Keratinocyte (primary cell): ENCODE results near the gene NFAT5. TPM values are rescaled to one million over a fixed set of nuclear protein-coding genes. Genes with fewer than 3 reads are reported as not detected.

Experiments
- DNase-seq: peaks from one replicate; pipeline ENCODE4 v3.0.0-alpha.2; 2011; ENCODE audit warnings: low read depth, missing footprints, low spot score
- FAIRE-seq: peaks from 2 replicates; lab custom pipeline; 2011; peaks lifted over from hg19 to GRCh38; lab: Jason Lieb, UNC
- H2AFZ ChIP-seq: 2 replicates; pipeline ENCODE4 v1.6.0; 2012; ENCODE audit warnings: low read length, control low read depth, inconsistent platforms; ENCODE audit not compliant: control insufficient read depth
- H3K27ac ChIP-seq: 2 replicates; pipeline ENCODE4 v1.5.1; 2011; ENCODE audit warnings: low read length; ENCODE audit not compliant: control insufficient read depth, insufficient read depth
- H3K27me3 ChIP-seq: 3 replicates; pipeline ENCODE4 v1.6.0; 2011; ENCODE audit warnings: low read length; ENCODE audit not compliant: control insufficient read depth, insufficient read depth; ENCODE audit errors: extremely low read depth
- H3K36me3 ChIP-seq, 2 experiments: 2 replicates in 1 of 2; 3 replicates in 1 of 2; pipeline ENCODE4 v1.5.1; 2011; ENCODE audit warnings: low read length in 2 of 2, mild to moderate bottlenecking in 1 of 2; ENCODE audit not compliant: control insufficient read depth in 2 of 2, insufficient read depth in 2 of 2; ENCODE audit errors: extremely low read depth in 1 of 2
- H3K4me1 ChIP-seq: 3 replicates; pipeline ENCODE4 v1.5.1; 2011; ENCODE audit warnings: low read length; ENCODE audit not compliant: control insufficient read depth, insufficient read depth; ENCODE audit errors: extremely low read depth
- H3K4me2 ChIP-seq: 3 replicates; pipeline ENCODE4 v1.6.0; 2011; ENCODE audit warnings: low read depth, low read length; ENCODE audit not compliant: control insufficient read depth, insufficient read depth; ENCODE audit errors: extremely low read depth
- H3K4me3 ChIP-seq, 3 experiments: fragments of 200-600 bp in 1 of 3; sonication (generic) in 1 of 3; 2 replicates in 2 of 3; 3 replicates in 1 of 3; pipeline ENCODE4 v1.5.1; 2011 to 2016; ENCODE audit warnings: low read length in 3 of 3, mild to moderate bottlenecking in 3 of 3, control low read depth in 2 of 3, inconsistent platforms in 1 of 3, low read depth in 1 of 3, mixed read lengths in 1 of 3, mixed run types in 1 of 3, moderate library complexity in 1 of 3; ENCODE audit not compliant: control insufficient read depth in 2 of 3, insufficient read depth in 2 of 3; ENCODE audit errors: extremely low read depth in 1 of 3
- H3K79me2 ChIP-seq: 2 replicates; pipeline ENCODE4 v1.6.0; 2012; ENCODE audit warnings: low read length; ENCODE audit not compliant: control insufficient read depth, insufficient read depth
- H3K9ac ChIP-seq: 3 replicates; pipeline ENCODE4 v1.6.0; 2011; ENCODE audit warnings: low read length; ENCODE audit not compliant: control insufficient read depth, insufficient read depth; ENCODE audit errors: extremely low read depth
- H3K9me1 ChIP-seq: 3 replicates; pipeline ENCODE4 v1.6.0; 2011; ENCODE audit warnings: low read length; ENCODE audit not compliant: control insufficient read depth, insufficient read depth; ENCODE audit errors: extremely low read depth
- H3K9me3 ChIP-seq: 2 replicates; pipeline ENCODE4 v1.5.1; 2012; ENCODE audit warnings: low read depth, low read length; ENCODE audit not compliant: control insufficient read depth
- H4K20me1 ChIP-seq: 3 replicates; pipeline ENCODE4 v1.6.0; 2011; ENCODE audit warnings: low read length; ENCODE audit not compliant: control insufficient read depth, insufficient read depth; ENCODE audit errors: extremely low read depth
- EZH2 ChIP-seq: IDR thresholded peaks from one replicate; pipeline ENCODE4 v1.6.1; 2012; ENCODE audit warnings: inconsistent platforms, mild to moderate bottlenecking, low read length, moderate library complexity
- dilution Hi-C: fragments of 300-500 bp; cut with MboI; formaldehyde crosslinking; loops from one replicate; pipeline ENCODE4 v1.7.0; 2020; ENCODE audit warnings: low sequenced_read_pairs; ENCODE audit not compliant: extremely low pct_ligation_motif_present
- polyA plus RNA-seq, 5 experiments: library from polyadenylated mRNA; depleted of rRNA in 3 of 5; stranded (reverse) in 3 of 5; stranded (forward) in 1 of 5; unstranded in 1 of 5; fragments of >200 nt; gene quantifications; 1 replicate in 1 of 5; 2 replicates in 3 of 5; 3 replicates in 1 of 5; pipeline versions ENCODE4 v1.2.1 to v1.2.3, GENCODE V29; 2011 to 2012; ENCODE audit warnings: missing spikeins in 2 of 5, low read depth in 1 of 5, low replicate concordance in 1 of 5
- TF ChIP-seq, protein P1 (sequence below), 3 experiments: IDR thresholded peaks in 1 of 3; conservative IDR thresholded peaks in 1 of 3; optimal IDR thresholded peaks in 1 of 3; 2 replicates in 2 of 3; 3 replicates in 1 of 3; pipeline versions ENCODE3 to v1.5.1; 2011; ENCODE audit warnings: low read length in 3 of 3, mild to moderate bottlenecking in 3 of 3, moderate library complexity in 2 of 3, control low read depth in 1 of 3, inconsistent platforms in 1 of 3; ENCODE audit not compliant: insufficient read depth in 2 of 3; ENCODE audit errors: extremely low read depth in 1 of 3

The NFAT5 gene
- polyA plus RNA-seq, 1 donor (not counting 4 experiments of a cell fraction or from before 2014, with no cell fraction given): 24.9 TPM

DNA sequence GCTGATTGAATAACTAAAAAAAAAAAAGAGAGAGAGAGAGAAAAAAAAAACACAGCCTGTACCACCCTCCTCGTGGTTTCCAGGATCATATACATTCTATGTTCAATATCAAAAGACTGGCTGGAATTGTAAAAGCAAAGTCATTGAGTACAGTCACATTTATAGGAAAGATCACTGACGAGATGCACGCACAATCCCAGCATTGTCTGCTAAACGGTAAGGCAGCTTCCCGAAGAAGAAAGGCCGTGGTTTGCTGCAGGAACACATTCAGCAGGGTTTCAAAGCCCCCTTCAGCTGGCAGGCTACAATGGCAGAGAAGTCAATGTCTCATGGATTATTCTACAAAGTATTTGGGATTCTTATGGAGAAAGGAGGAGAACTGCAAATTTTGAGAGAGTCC lies 151.3 kb downstream of the NFAT5 start:
- no peak overlapping the region for H3K4me3 ChIP-seq
- no peak for FAIRE-seq
- no peak overlapping the region for H2AFZ ChIP-seq
- H3K9ac ChIP-seq: no peak overlapping the region
- no peaks in the 10 kb centered on the region for H3K27me3 ChIP-seq
- no peak for TF ChIP-seq EZH2
- TF ChIP-seq, protein P1, sequence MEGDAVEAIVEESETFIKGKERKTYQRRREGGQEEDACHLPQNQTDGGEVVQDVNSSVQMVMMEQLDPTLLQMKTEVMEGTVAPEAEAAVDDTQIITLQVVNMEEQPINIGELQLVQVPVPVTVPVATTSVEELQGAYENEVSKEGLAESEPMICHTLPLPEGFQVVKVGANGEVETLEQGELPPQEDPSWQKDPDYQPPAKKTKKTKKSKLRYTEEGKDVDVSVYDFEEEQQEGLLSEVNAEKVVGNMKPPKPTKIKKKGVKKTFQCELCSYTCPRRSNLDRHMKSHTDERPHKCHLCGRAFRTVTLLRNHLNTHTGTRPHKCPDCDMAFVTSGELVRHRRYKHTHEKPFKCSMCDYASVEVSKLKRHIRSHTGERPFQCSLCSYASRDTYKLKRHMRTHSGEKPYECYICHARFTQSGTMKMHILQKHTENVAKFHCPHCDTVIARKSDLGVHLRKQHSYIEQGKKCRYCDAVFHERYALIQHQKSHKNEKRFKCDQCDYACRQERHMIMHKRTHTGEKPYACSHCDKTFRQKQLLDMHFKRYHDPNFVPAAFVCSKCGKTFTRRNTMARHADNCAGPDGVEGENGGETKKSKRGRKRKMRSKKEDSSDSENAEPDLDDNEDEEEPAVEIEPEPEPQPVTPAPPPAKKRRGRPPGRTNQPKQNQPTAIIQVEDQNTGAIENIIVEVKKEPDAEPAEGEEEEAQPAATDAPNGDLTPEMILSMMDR (optimal IDR thresholded peaks at IDR 0.05 in 1 of 3, IDR thresholded peaks at IDR 0.05 in 1 of 3, conservative IDR thresholded peaks at IDR 0.05 in 1 of 3; ENCODE audit: extremely low read depth in 1 of 3, insufficient read depth in 2 of 3, low read length in 3 of 3): no peak
- no peak overlapping the region for H3K4me2 ChIP-seq
- H3K79me2 ChIP-seq: peaks cover 10% of the 10 kb centered on the region
- H3K36me3 ChIP-seq: peaks cover 19 to 21% of the 10 kb centered on the region in 2 experiments
- dilution Hi-C loops: no loop called here
- no peak overlapping the region for H3K27ac ChIP-seq
- no peaks in the 10 kb centered on the region for H3K9me3 ChIP-seq
- DNase-seq: no peak
- no peaks in the 10 kb centered on the region for H3K9me1 ChIP-seq
- no peaks in the 10 kb centered on the region for H4K20me1 ChIP-seq
- peaks cover 2% of the 10 kb centered on the region for H3K4me1 ChIP-seq

DNA sequence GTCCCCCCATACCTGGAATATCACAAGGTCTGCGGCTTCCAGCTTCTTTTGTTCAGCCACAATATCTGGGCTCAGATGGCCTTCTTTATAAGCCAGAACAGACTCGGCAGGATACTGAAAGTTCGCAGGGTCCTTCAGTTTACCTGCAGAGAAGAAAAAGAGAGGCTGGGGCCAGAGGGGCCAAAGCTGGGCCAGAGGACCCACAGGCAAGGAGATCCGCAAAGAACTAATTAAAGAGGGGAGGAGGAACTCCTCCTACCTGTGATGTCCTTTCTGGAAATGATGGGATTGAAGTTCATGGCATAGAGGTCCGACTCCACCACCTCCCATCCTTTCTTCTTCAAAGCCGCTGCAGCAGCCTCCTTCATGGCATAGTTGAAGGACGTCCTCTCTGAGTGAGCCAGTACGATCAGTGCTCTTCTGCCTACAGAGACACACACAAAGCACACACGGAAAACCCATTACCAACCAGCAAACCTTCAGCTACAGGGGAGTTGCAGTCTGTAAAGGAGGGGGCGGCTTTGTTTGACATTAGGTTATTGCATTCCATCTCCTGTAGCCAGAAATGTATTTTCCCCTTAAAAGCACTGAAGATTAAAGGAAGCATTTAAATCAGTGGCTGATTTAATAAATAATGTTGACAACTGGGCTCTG lies 152.5 kb downstream of the NFAT5 start:
- H3K4me2 ChIP-seq: no peak overlapping the region
- dilution Hi-C loops: no loop called here
- no peak overlapping the region for H2AFZ ChIP-seq
- H3K9ac ChIP-seq: no peak overlapping the region
- FAIRE-seq (no peak), DNase-seq (no peak)
- no peaks in the 10 kb centered on the region for H3K4me1 ChIP-seq
- H3K79me2 ChIP-seq: peaks cover 10% of the 10 kb centered on the region
- H3K9me3 ChIP-seq: no peaks in the 10 kb centered on the region
- H3K4me3 ChIP-seq: no peak overlapping the region
- H3K36me3 ChIP-seq: peaks cover 15 to 17% of the 10 kb centered on the region in 2 experiments
- no peaks in the 10 kb centered on the region for H3K27me3 ChIP-seq
- H4K20me1 ChIP-seq: no peaks in the 10 kb centered on the region
- no peak overlapping the region for H3K27ac ChIP-seq
- no peaks in the 10 kb centered on the region for H3K9me1 ChIP-seq
- TF ChIP-seq EZH2: no peak
- TF ChIP-seq, protein P1 (optimal IDR thresholded peaks at IDR 0.05 in 1 of 3, IDR thresholded peaks at IDR 0.05 in 1 of 3, conservative IDR thresholded peaks at IDR 0.05 in 1 of 3; ENCODE audit: extremely low read depth in 1 of 3, insufficient read depth in 2 of 3, low read length in 3 of 3): no peak
